GM23338 (cell line): Measurements from ENCODE around the gene RER1. TPM values are rescaled to one million over a fixed set of nuclear protein-coding genes. Genes with fewer than 3 reads are reported as not detected.

ENCODE experiments used
- ATAC-seq: fragments of 200-7000 bp; cut with Tn5 transposase; 3 replicates; pipeline ENCODE4 v1.9.1; 2020
- DNase-seq: peaks from one replicate; pipeline ENCODE4 v3.0.0-alpha.2; 2015; ENCODE audit warnings: low spot score
- H2AFZ ChIP-seq: fragments of 200-600 bp; sonication (generic); 2 replicates; pipeline ENCODE4 v1.8.0; 2016; ENCODE audit warnings: antibody characterized with exemption, mild to moderate bottlenecking, moderate library complexity
- H3F3A ChIP-seq: fragments of 200-600 bp; sonication (generic); replicated peaks from 2 replicates; pipeline ENCODE4 v1.8.0; 2017; ENCODE audit warnings: antibody characterized with exemption, mixed run types, low read depth
- H3K27ac ChIP-seq: fragments of 200-600 bp; sonication (generic); 2 replicates; pipeline ENCODE4 v1.6.1; 2016; ENCODE audit warnings: low read depth
- H3K27me3 ChIP-seq: fragments of 200-600 bp; sonication (generic); 2 replicates; pipeline ENCODE4 v1.8.0; 2016; ENCODE audit warnings: mild to moderate bottlenecking, mixed run types, moderate library complexity; ENCODE audit not compliant: insufficient read depth
- H3K36me3 ChIP-seq: fragments of 200-600 bp; sonication (generic); 2 replicates; pipeline ENCODE4 v1.8.0; 2016; ENCODE audit warnings: mild to moderate bottlenecking; ENCODE audit not compliant: insufficient read depth
- H3K4me1 ChIP-seq: fragments of 200-600 bp; sonication (generic); 2 replicates; pipeline ENCODE4 v1.8.0; 2016; ENCODE audit warnings: mild to moderate bottlenecking, moderate library complexity; ENCODE audit not compliant: insufficient read depth
- H3K4me2 ChIP-seq: fragments of 200-600 bp; sonication (generic); 2 replicates; pipeline ENCODE4 v1.7.1; 2017; ENCODE audit warnings: mixed run types
- H3K4me3 ChIP-seq: fragments of 200-600 bp; sonication (generic); 2 replicates; pipeline ENCODE4 v1.6.1; 2016; ENCODE audit warnings: mixed run types
- H3K79me2 ChIP-seq: fragments of 200-600 bp; sonication (generic); replicated peaks from 2 replicates; pipeline ENCODE4 v1.8.0; 2017; ENCODE audit warnings: mild to moderate bottlenecking; ENCODE audit not compliant: insufficient read depth
- H3K9me2 ChIP-seq: fragments of 200-600 bp; sonication (generic); 2 replicates; pipeline ENCODE4 v1.8.0; 2017; ENCODE audit not compliant: insufficient read depth
- H4K20me1 ChIP-seq: fragments of 200-600 bp; sonication (generic); replicated peaks from 2 replicates; pipeline ENCODE4 v1.8.0; 2017; ENCODE audit warnings: mild to moderate bottlenecking; ENCODE audit not compliant: insufficient read depth
- H3K27ac Mint-ChIP-seq: 2 replicates; pipeline ENCODE4 v1.8.0; 2020; ENCODE audit warnings: inconsistent platforms, mild to moderate bottlenecking, moderate library complexity, mixed read lengths
- H3K27me3 Mint-ChIP-seq: 3 replicates; pipeline ENCODE4 v1.8.0; 2022; ENCODE audit warnings: low read depth, mild to moderate bottlenecking, moderate library complexity, mixed read lengths, inconsistent platforms; ENCODE audit not compliant: insufficient read depth, poor library complexity
- H3K36me3 Mint-ChIP-seq: 3 replicates; pipeline ENCODE4 v1.8.0; 2021; ENCODE audit warnings: low read depth, mild to moderate bottlenecking, inconsistent platforms, moderate library complexity, mixed read lengths
- H3K4me1 Mint-ChIP-seq: 3 replicates; pipeline ENCODE4 v1.8.0; 2020; ENCODE audit warnings: mild to moderate bottlenecking, inconsistent platforms, mixed read lengths
- H3K4me3 Mint-ChIP-seq: 3 replicates; pipeline ENCODE4 v1.8.0; 2021; ENCODE audit warnings: moderate library complexity, mild to moderate bottlenecking, inconsistent platforms, mixed read lengths
- H3K9me3 Mint-ChIP-seq: 3 replicates; pipeline ENCODE4 v1.8.0; 2020; ENCODE audit warnings: moderate library complexity, mild to moderate bottlenecking, inconsistent platforms, mixed read lengths
- CTCF ChIP-seq, 2 experiments: fragments of 200-600 bp in 1 of 2; sonication (generic) in 1 of 2; conservative IDR thresholded peaks; 2 replicates each; pipeline versions ENCODE4 v1.5.1 to v1.6.1; 2016 to 2017; ENCODE audit warnings: antibody characterized with exemption in 2 of 2, low read depth in 2 of 2, mild to moderate bottlenecking in 2 of 2, moderate library complexity in 1 of 2
- EZH2 ChIP-seq: fragments of 200-600 bp; sonication (generic); IDR thresholded peaks from one replicate; pipeline ENCODE4 v1.8.0; 2017; ENCODE audit warnings: antibody characterized with exemption, mild to moderate bottlenecking, low read depth; ENCODE audit not compliant: unreplicated experiment
- EZH2phosphoT487 ChIP-seq: fragments of 200-600 bp; sonication (generic); IDR thresholded peaks from one replicate; pipeline ENCODE4 v1.8.1; 2018; ENCODE audit warnings: antibody characterized with exemption; ENCODE audit not compliant: unreplicated experiment
- REST ChIP-seq: IDR thresholded peaks from one replicate; pipeline ENCODE4 v1.6.1; 2018; ENCODE audit warnings: antibody characterized with exemption; ENCODE audit not compliant: unreplicated experiment
- STAT1 ChIP-seq: IDR thresholded peaks from one replicate; pipeline ENCODE4 v1.6.1; 2016; ENCODE audit warnings: antibody characterized with exemption; ENCODE audit not compliant: unreplicated experiment
- ZNF331 ChIP-seq: fragments of 250-450 bp; sonication (Bioruptor Pico); IDR thresholded peaks from 2 replicates; pipeline ENCODE4 v1.5.0; 2020; ENCODE audit warnings: low read depth, mild to moderate bottlenecking, moderate library complexity
- polyA plus RNA-seq: library from polyadenylated mRNA; unstranded; fragments of >200 nt; fragmentation: Nextera tagmentation; extraction: Ambion mirVana; gene quantifications from 2 replicates; pipeline ENCODE4 v1.2.1, GENCODE V29; 2016
- total RNA-seq: library from RNA; depleted of rRNA; stranded (reverse); fragments of >200 nt; shearing (Covaris generic); gene quantifications from 2 replicates; pipeline ENCODE4 v1.2.3, GENCODE V29; 2014

RER1 gene
- total and polyA plus RNA-seq, 2 experiments from 2014 or later, result 58.4 to 99.5 TPM

DNA sequence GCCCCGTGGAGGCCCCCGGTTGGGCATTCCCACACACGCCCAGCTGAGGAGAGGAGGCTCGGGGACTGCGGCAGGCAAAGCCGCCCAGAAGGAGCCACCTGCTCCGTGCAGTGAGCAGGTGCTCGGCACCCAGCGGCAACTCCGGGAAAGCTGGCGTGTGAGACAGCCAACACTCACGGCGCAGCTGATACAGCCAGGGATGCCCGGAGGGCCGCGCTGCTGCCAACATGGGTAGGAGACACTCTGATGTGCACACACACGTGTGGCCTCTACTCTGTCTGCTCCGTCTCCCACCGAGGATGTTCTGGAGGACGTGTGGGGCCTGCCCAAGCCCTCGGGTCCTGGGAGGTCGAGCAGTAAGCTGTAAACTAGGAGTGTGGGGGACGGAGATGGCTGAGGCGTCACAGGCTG lies 13.2 kb upstream of the RER1 start (continued):
- no peak for TF ChIP-seq CTCF (conservative IDR thresholded peaks at IDR 0.05; ENCODE audit: low read depth in 2 of 2)
- no peak for TF ChIP-seq EZH2
- no peak for TF ChIP-seq EZH2phosphoT487
- TF ChIP-seq REST, result no peak

GRCh38 chr1:2378956-2379732 lies 12.5 kb upstream of the RER1 start:
- H3K27me3 ChIP-seq, result no peaks in the 10 kb centered on the region
- H3K4me3 Mint-ChIP-seq, result no peak overlapping the region
- no peaks in the 10 kb centered on the region; the same call in 1 of the 2 replicates for H4K20me1 ChIP-seq
- H3K79me2 ChIP-seq, result no peaks in the 10 kb centered on the region
- no peak overlapping the region for H3K27ac ChIP-seq
- no peak overlapping the region for H3K27ac Mint-ChIP-seq
- no peaks in the 10 kb centered on the region for H3K9me3 Mint-ChIP-seq
- H3K27me3 Mint-ChIP-seq, result peaks cover 5% of the 10 kb centered on the region
- H3K9me2 ChIP-seq, result no peaks in the 10 kb centered on the region
- H2AFZ ChIP-seq, result no peak overlapping the region
- H3K36me3 ChIP-seq, result no peaks in the 10 kb centered on the region
- H3K4me2 ChIP-seq, result no peak overlapping the region
- TF ChIP-seq ZNF331 (CRISPR knock-in tag) (no peak), STAT1 (no peak), CTCF (conservative IDR thresholded peaks at IDR 0.05; ENCODE audit: low read depth in 2 of 2) (no peak)
- no peak for ATAC-seq
- H3F3A ChIP-seq, result no peaks in the 10 kb centered on the region
- no peak overlapping the region for H3K4me3 ChIP-seq
- H3K4me1 Mint-ChIP-seq, result no peaks in the 10 kb centered on the region
- no peaks in the 10 kb centered on the region for H3K36me3 Mint-ChIP-seq
- no peak for DNase-seq
- H3K4me1 ChIP-seq, result no peaks in the 10 kb centered on the region
